GM10266 (cell line): ENCODE results near the gene ELOVL1.

Experiments
- DNase-seq: peaks from one replicate; pipeline ENCODE4 v3.0.0; 2012; ENCODE audit errors: extremely low spot score
- CTCF ChIP-seq: IDR thresholded peaks from 2 replicates; pipeline ENCODE4 v1.5.1; 2012; ENCODE audit warnings: mild to moderate bottlenecking, low read depth; ENCODE audit not compliant: control insufficient read depth, insufficient read depth; ENCODE audit errors: missing control alignments

Gene ELOVL1

GRCh38 chr1:43314233-43314632, 53.6 kb downstream of the ELOVL1 start:
- TF ChIP-seq CTCF: no peak
- no peak for DNase-seq

GRCh38 chr1:43313771-43314170, 54.0 kb downstream of the ELOVL1 start:
- no peak for TF ChIP-seq CTCF
- DNase-seq: no peak
